ENCODE results near the gene SLC38A11.

SLC38A11 gene

DNA sequence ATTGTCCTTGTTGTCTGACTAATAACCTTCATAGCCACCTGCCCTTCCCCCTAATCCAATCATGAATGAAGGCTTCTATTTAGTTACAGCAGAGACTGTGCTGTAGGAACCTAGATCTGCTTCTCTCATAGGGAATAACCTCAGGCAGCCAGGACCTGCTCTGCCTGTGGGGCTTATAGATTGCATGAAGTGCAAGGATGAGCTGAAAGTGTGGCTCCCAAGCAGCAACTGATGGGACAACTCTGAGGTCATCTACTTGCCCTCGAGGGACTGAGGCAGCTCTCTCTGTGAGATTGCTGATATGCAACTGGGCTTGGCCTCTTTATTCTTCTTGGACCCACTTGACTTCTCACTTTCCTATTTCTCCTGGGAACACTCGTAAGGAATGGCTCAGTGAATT is 23.8 kb upstream of the SLC38A11 start:
- TF ChIP-seq, protein P1, sequence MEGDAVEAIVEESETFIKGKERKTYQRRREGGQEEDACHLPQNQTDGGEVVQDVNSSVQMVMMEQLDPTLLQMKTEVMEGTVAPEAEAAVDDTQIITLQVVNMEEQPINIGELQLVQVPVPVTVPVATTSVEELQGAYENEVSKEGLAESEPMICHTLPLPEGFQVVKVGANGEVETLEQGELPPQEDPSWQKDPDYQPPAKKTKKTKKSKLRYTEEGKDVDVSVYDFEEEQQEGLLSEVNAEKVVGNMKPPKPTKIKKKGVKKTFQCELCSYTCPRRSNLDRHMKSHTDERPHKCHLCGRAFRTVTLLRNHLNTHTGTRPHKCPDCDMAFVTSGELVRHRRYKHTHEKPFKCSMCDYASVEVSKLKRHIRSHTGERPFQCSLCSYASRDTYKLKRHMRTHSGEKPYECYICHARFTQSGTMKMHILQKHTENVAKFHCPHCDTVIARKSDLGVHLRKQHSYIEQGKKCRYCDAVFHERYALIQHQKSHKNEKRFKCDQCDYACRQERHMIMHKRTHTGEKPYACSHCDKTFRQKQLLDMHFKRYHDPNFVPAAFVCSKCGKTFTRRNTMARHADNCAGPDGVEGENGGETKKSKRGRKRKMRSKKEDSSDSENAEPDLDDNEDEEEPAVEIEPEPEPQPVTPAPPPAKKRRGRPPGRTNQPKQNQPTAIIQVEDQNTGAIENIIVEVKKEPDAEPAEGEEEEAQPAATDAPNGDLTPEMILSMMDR (IDR thresholded peaks at IDR 0.05) = no peak

DNA sequence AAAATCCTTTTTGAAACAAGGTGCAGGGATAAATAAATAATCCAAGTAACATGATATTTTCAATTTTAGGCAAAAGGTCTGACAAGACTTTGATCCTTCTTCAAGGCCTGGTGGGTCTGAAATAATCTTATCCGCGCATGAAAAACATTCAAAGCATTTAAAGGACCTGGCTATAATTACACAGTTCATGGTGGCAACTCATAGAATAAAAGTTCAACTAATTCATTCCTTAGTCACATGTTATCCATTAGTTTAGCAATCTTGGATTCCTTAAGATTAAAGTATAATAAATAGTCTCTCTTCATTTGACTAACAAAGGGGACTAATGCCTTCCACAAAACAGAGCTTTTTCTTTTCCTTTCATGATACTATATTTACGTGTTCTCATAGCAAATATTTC is 21.0 kb upstream of the SLC38A11 start:
- TF ChIP-seq, protein P1 (IDR thresholded peaks at IDR 0.05) = no peak

DNA sequence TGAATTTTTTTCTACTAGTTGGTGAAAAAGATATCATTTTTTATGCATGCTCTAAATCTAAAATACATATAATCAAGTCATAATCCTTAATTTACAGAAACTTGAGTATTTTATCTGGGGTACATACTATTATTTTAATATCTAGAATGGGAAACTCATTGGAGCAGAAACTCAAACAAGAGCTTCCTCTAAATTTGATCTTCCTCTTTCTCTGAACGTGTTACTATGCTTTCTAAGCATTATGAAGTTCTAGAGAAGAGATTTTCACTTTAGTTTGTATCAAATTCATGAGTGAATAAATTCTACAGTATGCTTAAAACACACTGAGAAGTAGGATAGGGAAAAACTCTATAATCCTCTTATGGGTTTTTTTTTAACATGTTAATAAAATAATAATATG is 20.6 kb upstream of the SLC38A11 start:
- TF ChIP-seq, protein P1 (IDR thresholded peaks at IDR 0.05) = no peak

DNA sequence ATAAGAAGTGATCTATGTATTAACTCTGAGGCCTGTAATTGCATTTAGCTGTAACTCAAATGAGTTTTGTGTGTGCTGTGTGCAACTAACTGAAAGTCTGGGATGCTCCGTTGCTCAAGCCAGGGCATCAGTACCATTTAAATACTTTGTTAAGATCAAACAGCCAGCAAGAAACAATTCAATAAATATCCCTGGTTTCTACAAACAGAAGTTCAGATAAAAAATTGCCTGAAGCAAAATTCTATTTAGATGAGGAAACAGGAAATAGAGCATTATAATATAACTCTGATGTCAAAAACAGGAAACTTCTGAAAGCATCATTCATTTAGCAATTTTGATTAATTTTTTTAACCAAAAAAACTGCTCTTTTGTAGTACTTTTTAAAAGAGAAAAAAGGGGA is 18.9 kb upstream of the SLC38A11 start:
- TF ChIP-seq, protein P1 (IDR thresholded peaks at IDR 0.05) = no peak

DNA sequence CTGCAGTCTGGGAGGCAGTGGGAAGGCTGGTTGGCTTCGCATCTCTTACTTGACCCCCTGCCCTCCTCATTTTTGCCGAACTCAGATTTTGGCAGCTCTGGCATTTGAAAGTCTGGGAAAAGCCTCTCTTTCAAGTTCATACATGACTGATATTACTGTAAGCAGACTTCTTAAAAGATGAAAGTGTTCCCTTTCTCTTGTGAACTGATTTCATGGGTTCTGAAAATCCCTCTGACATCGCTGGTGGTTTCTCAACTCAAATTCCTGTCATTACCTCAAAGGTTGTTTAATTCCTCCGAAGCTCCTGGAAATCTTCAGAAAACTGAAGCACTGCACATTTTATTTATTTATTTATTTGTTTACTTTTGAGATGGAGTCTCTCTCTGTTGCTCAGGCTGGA is 16.9 kb upstream of the SLC38A11 start:
- TF ChIP-seq, protein P1 (IDR thresholded peaks at IDR 0.05) = no peak

DNA sequence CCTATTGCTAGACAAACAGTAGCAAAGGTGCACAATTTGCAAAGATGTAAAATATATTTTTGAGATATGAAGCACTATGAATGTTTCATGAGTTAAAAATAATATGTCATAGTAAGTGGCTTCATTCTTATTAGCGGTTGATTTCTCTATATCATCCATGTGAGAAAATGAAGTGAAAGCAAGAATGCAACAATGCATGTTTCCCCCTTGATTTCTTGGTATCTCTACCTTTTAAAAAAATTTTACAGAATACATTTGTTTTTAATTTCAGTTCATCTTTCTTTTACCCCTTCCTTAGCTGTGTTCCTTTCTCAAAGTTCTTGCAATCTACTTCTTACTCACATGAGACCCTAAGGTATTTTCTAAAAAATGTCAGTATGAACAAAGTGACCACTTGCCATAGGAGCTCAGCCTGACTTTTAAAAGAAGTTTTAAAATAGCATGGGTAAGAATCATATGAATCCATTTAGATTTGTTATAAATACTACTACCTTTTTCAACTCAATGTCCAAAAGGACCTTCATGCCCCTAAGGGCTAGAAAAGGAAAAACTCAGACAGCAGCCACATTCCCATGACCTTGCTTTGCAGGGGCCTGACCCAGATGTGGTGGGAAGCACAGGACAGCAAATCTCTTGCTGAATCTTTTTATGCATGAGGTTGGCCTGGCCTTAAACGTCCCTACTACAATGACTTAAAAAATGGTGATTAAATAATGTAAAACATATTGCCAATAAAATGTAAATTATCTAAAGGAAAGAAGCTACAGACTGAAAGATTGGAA is 14.8 kb upstream of the SLC38A11 start:
- TF ChIP-seq, protein P1 (IDR thresholded peaks at IDR 0.05) = no peak

DNA sequence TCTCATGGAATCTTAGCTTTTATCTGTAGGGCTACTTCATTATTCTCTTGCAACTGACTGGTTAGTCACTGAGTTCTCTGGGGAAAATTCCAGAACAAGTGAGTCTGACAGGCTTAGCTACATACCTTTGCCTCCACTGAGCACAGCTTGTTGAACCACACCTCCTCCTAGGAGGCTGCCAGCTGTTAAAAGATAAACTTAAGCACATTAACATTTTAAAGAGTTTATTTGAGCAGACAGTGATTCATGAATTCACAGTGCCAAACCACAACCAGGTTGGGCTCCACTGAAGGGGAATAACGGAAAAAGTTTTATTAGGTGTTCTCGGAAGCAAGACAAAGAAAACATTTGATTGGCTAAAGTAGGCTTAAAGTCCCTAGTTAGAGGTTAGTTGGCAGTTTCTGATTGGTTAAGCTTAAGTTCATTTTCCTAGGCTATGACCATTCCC is 12.5 kb upstream of the SLC38A11 start:
- TF ChIP-seq, protein P1 (IDR thresholded peaks at IDR 0.05) = no peak
